Erythroblast (primary cell): ENCODE measurements around the gene RBFOX2.

ENCODE experiments used
- GATA1 ChIP-seq: IDR thresholded peaks from 2 replicates; pipeline ENCODE4 v1.6.1; 2011; ENCODE audit warnings: low read depth, mild to moderate bottlenecking, control low read depth, low read length, moderate library complexity
- POLR2A ChIP-seq: IDR thresholded peaks from 2 replicates; pipeline ENCODE4 v1.6.1; 2011; ENCODE audit warnings: mild to moderate bottlenecking, low read length

GRCh38 chr22:36032611-36033010 lies 4.0 kb upstream of the RBFOX2 start:
- TF ChIP-seq POLR2A (no peak), GATA1 (no peak)
